Medulla oblongata (tissue), 1 donor: ENCODE data around the gene ABAT.

ENCODE experiments used
- DNase-seq: peaks from one replicate; pipeline ENCODE4 v3.0.0-alpha.2; 2015; ENCODE audit errors: extremely low spot score

Gene ABAT

GRCh38 chr16:8818504-8819270, 144.3 kb downstream of the ABAT start:
- no peak for DNase-seq

GRCh38 chr16:8819411-8820034, 145.1 kb downstream of the ABAT start:
- DNase-seq: no peak

DNA sequence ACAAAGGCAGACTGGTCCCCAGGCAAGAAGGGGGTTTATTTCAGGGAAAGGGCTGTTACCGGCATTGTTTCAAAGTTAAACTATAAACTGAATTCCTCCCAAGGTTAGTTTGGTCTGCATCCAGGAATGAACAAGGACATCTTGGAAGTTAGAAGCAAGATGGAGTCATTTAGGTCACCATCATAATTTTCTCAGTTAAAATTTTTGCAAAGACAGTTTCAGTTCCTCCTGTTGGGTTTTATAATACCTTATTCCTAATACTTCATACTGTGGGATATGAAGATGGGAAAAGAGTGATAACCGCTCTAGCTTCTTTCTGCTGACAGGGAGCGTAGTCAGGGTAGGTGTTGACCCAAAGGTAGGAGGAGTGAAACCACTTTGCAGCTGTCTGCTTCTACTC, 148.0 kb downstream of the ABAT start:
- no peak for DNase-seq

- DNase-seq: no peak
Measured at GRCh38 chr16:8826278-8826879, 152.0 kb downstream of the ABAT start.

GRCh38 chr16:8828541-8829165, 154.2 kb downstream of the ABAT start:
- no peak for DNase-seq

GRCh38 chr16:8831450-8831849, 157.0 kb downstream of the ABAT start:
- DNase-seq: no peak

DNA sequence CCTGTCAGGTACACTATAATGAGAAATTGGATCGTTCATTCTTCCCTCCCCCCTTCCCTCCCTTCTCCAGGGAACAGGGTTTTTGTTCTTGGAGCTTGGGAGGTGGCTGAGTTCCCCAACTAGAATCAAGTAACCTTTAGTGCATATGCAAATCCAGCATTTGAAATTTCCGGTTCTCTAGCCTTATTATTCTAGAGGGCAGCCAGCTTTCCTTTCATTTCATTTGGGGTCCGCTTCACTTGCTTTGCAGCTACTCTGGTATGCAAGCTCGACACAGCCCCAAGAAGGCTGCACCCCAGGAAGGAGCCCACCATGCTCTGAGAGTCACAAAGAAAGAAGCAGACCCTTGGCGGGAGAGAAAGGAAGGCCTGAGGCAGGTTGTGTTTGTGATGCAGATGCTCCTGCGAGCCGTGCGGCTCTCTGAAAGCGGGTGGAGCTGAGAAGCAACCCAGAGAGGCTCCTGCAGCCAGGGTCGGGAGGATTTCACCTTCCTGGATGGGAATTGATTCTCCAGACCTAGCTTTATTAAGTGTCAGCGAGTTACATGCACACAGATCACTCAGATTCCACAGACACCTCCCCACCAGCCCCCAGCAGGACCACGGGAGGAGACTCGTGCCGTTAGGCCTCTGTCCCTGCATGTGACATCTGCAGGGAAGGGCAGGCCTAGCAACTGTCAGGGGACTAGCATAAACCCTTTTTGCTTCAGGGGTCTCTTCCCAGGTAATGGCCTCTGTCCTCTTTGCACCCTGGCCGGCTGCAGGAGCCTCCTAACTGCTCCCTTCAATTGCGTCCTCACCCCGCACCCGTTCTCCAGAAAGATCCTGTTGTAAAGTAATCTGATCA, 157.7 kb downstream of the ABAT start:
- no peak for DNase-seq

DNA sequence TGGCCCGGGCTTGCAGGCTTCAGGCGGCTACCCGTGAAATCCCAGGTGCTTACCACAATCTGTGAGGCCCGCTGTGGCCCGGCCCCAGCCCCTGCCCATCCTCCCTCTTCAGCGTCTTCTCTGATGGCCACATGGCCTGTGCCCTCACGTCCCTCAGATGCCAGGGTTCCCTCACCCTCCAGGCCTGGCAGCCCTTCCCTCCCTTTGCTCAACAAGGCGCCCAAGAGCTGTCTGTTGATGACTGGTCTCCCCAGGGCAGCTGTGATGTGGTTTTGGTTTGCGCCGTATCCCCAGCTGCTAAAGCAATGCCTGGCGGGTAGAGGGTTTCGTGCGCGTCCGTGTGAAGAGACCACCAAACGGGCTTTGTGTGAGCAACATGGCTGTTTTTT, 158.3 kb downstream of the ABAT start:
- no peak for DNase-seq
